Keratinocyte (primary cell): ENCODE results near the gene PGA3. TPM values are rescaled to one million over a fixed set of nuclear protein-coding genes. Genes with fewer than 3 reads are reported as not detected.

ENCODE experiments used
- DNase-seq: peaks from one replicate; pipeline ENCODE4 v3.0.0-alpha.2; 2011; ENCODE audit warnings: low read depth, missing footprints, low spot score
- FAIRE-seq: peaks from 2 replicates; lab custom pipeline; 2011; peaks lifted over from hg19 to GRCh38; lab: Jason Lieb, UNC
- H2AFZ ChIP-seq: 2 replicates; pipeline ENCODE4 v1.6.0; 2012; ENCODE audit warnings: low read length, control low read depth, inconsistent platforms; ENCODE audit not compliant: control insufficient read depth
- H3K27ac ChIP-seq: 2 replicates; pipeline ENCODE4 v1.5.1; 2011; ENCODE audit warnings: low read length; ENCODE audit not compliant: control insufficient read depth, insufficient read depth
- H3K27me3 ChIP-seq: 3 replicates; pipeline ENCODE4 v1.6.0; 2011; ENCODE audit warnings: low read length; ENCODE audit not compliant: control insufficient read depth, insufficient read depth; ENCODE audit errors: extremely low read depth
- H3K36me3 ChIP-seq, 2 experiments: 2 replicates in 1 of 2; 3 replicates in 1 of 2; pipeline ENCODE4 v1.5.1; 2011; ENCODE audit warnings: low read length in 2 of 2, mild to moderate bottlenecking in 1 of 2; ENCODE audit not compliant: control insufficient read depth in 2 of 2, insufficient read depth in 2 of 2; ENCODE audit errors: extremely low read depth in 1 of 2
- H3K4me1 ChIP-seq: 3 replicates; pipeline ENCODE4 v1.5.1; 2011; ENCODE audit warnings: low read length; ENCODE audit not compliant: control insufficient read depth, insufficient read depth; ENCODE audit errors: extremely low read depth
- H3K4me2 ChIP-seq: 3 replicates; pipeline ENCODE4 v1.6.0; 2011; ENCODE audit warnings: low read depth, low read length; ENCODE audit not compliant: control insufficient read depth, insufficient read depth; ENCODE audit errors: extremely low read depth
- H3K4me3 ChIP-seq, 3 experiments: fragments of 200-600 bp in 1 of 3; sonication (generic) in 1 of 3; 2 replicates in 2 of 3; 3 replicates in 1 of 3; pipeline ENCODE4 v1.5.1; 2011 to 2016; ENCODE audit warnings: low read length in 3 of 3, mild to moderate bottlenecking in 3 of 3, control low read depth in 2 of 3, inconsistent platforms in 1 of 3, low read depth in 1 of 3, mixed read lengths in 1 of 3, mixed run types in 1 of 3, moderate library complexity in 1 of 3; ENCODE audit not compliant: control insufficient read depth in 2 of 3, insufficient read depth in 2 of 3; ENCODE audit errors: extremely low read depth in 1 of 3
- H3K79me2 ChIP-seq: 2 replicates; pipeline ENCODE4 v1.6.0; 2012; ENCODE audit warnings: low read length; ENCODE audit not compliant: control insufficient read depth, insufficient read depth
- H3K9ac ChIP-seq: 3 replicates; pipeline ENCODE4 v1.6.0; 2011; ENCODE audit warnings: low read length; ENCODE audit not compliant: control insufficient read depth, insufficient read depth; ENCODE audit errors: extremely low read depth
- H3K9me1 ChIP-seq: 3 replicates; pipeline ENCODE4 v1.6.0; 2011; ENCODE audit warnings: low read length; ENCODE audit not compliant: control insufficient read depth, insufficient read depth; ENCODE audit errors: extremely low read depth
- H3K9me3 ChIP-seq: 2 replicates; pipeline ENCODE4 v1.5.1; 2012; ENCODE audit warnings: low read depth, low read length; ENCODE audit not compliant: control insufficient read depth
- H4K20me1 ChIP-seq: 3 replicates; pipeline ENCODE4 v1.6.0; 2011; ENCODE audit warnings: low read length; ENCODE audit not compliant: control insufficient read depth, insufficient read depth; ENCODE audit errors: extremely low read depth
- CTCF ChIP-seq, 3 experiments: IDR thresholded peaks in 1 of 3; conservative IDR thresholded peaks in 1 of 3; optimal IDR thresholded peaks in 1 of 3; 2 replicates in 2 of 3; 3 replicates in 1 of 3; pipeline versions ENCODE3 to v1.5.1; 2011; ENCODE audit warnings: low read length in 3 of 3, mild to moderate bottlenecking in 3 of 3, moderate library complexity in 2 of 3, control low read depth in 1 of 3, inconsistent platforms in 1 of 3; ENCODE audit not compliant: insufficient read depth in 2 of 3; ENCODE audit errors: extremely low read depth in 1 of 3
- EZH2 ChIP-seq: IDR thresholded peaks from one replicate; pipeline ENCODE4 v1.6.1; 2012; ENCODE audit warnings: inconsistent platforms, mild to moderate bottlenecking, low read length, moderate library complexity
- dilution Hi-C: fragments of 300-500 bp; cut with MboI; formaldehyde crosslinking; loops from one replicate; pipeline ENCODE4 v1.7.0; 2020; ENCODE audit warnings: low sequenced_read_pairs; ENCODE audit not compliant: extremely low pct_ligation_motif_present
- polyA plus RNA-seq, 5 experiments: library from polyadenylated mRNA; depleted of rRNA in 3 of 5; stranded (reverse) in 3 of 5; stranded (forward) in 1 of 5; unstranded in 1 of 5; fragments of >200 nt; gene quantifications; 1 replicate in 1 of 5; 2 replicates in 3 of 5; 3 replicates in 1 of 5; pipeline versions ENCODE4 v1.2.1 to v1.2.3, GENCODE V29; 2011 to 2012; ENCODE audit warnings: missing spikeins in 2 of 5, low read depth in 1 of 5, low replicate concordance in 1 of 5

Gene PGA3
- polyA plus RNA-seq, 1 donor (not counting 4 experiments of a cell fraction or from before 2014, with no cell fraction given), result not detected

GRCh38 chr11:61155741-61156140, 47.6 kb upstream of the PGA3 start:
- Histone ChIP-seq H3K79me2 (peaks cover 51% of the 10 kb centered on the region), H2AFZ (no peak overlapping the region), H3K4me3 (no peak overlapping the region), H3K9me3 (no peaks in the 10 kb centered on the region), H3K27ac (no peak overlapping the region), H3K9me1 (no peaks in the 10 kb centered on the region), H3K9ac (no peak overlapping the region), H3K36me3 (no peaks in the 10 kb centered on the region), H3K4me2 (no peak overlapping the region), H3K4me1 (peaks cover 37% of the 10 kb centered on the region), H3K27me3 (no peaks in the 10 kb centered on the region), H4K20me1 (no peaks in the 10 kb centered on the region)
- FAIRE-seq (no peak), DNase-seq (no peak)
- dilution Hi-C loops, result no loop called here
- TF ChIP-seq EZH2 (no peak), CTCF (optimal IDR thresholded peaks at IDR 0.05 in 1 of 3, IDR thresholded peaks at IDR 0.05 in 1 of 3, conservative IDR thresholded peaks at IDR 0.05 in 1 of 3; ENCODE audit: extremely low read depth in 1 of 3, insufficient read depth in 2 of 3, low read length in 3 of 3) (no peak)

GRCh38 chr11:61157743-61158142, 45.6 kb upstream of the PGA3 start:
- Histone ChIP-seq H3K27me3 (no peaks in the 10 kb centered on the region), H3K9me3 (no peaks in the 10 kb centered on the region), H3K4me3 (no peak overlapping the region), H3K9ac (no peak overlapping the region), H3K36me3 (no peaks in the 10 kb centered on the region), H3K4me2 (no peak overlapping the region), H3K4me1 (peaks cover 44% of the 10 kb centered on the region), H3K79me2 (peaks cover 35% of the 10 kb centered on the region), H4K20me1 (no peaks in the 10 kb centered on the region), H2AFZ (no peak overlapping the region), H3K27ac (no peak overlapping the region), H3K9me1 (no peaks in the 10 kb centered on the region)
- no peak for TF ChIP-seq CTCF (optimal IDR thresholded peaks at IDR 0.05 in 1 of 3, IDR thresholded peaks at IDR 0.05 in 1 of 3, conservative IDR thresholded peaks at IDR 0.05 in 1 of 3; ENCODE audit: extremely low read depth in 1 of 3, insufficient read depth in 2 of 3, low read length in 3 of 3)
- TF ChIP-seq EZH2, result no peak
- dilution Hi-C loops, result no loop called here
- DNase-seq (no peak), FAIRE-seq (no peak)
